Prostate gland (tissue), 2 donors: ENCODE measurements around the gene UBR2. TPM values are rescaled to one million over a fixed set of nuclear protein-coding genes. Genes with fewer than 3 reads are reported as not detected.

Experiments
- DNase-seq: peaks from one replicate; pipeline ENCODE4 v3.0.0-alpha.2; 2019; ENCODE audit warnings: low spot score
- H3K27ac ChIP-seq, 2 donors: fragments of 200-600 bp; sonication (generic); 2 replicates each; pipeline ENCODE4 v1.5.1; 2017 to 2019
- H3K27me3 ChIP-seq: fragments of 200-600 bp; sonication (generic); replicated peaks from 2 replicates; pipeline ENCODE4 v1.5.1; 2019; ENCODE audit not compliant: insufficient read depth
- H3K36me3 ChIP-seq, 2 donors: fragments of 200-600 bp; sonication (generic); 1 replicate in 1 of 2; 2 replicates in 1 of 2; pipeline versions ENCODE4 v1.5.1 to v1.8.1; 2017 to 2019
- H3K4me1 ChIP-seq: fragments of 200-600 bp; sonication (generic); replicated peaks from 2 replicates; pipeline ENCODE4 v1.5.1; 2019
- H3K4me3 ChIP-seq, 2 donors: fragments of 200-600 bp; sonication (generic); 2 replicates each; pipeline ENCODE4 v1.5.1; 2017 to 2019
- H3K9me3 ChIP-seq: fragments of 200-600 bp; sonication (generic); 2 replicates; pipeline ENCODE4 v1.5.1; 2017
- CTCF ChIP-seq, 4 experiments: fragments of 200-600 bp in 2 of 4; fragments of 450-650 bp in 2 of 4; sonication (generic) in 2 of 4; IDR thresholded peaks; 1 replicate in 3 of 4; 2 replicates in 1 of 4; pipeline ENCODE4 v1.5.1; 2016 to 2019; ENCODE audit warnings: antibody characterized with exemption in 4 of 4, mild to moderate bottlenecking in 2 of 4, moderate library complexity in 2 of 4
- POLR2A ChIP-seq: fragments of 450-650 bp; IDR thresholded peaks from one replicate; pipeline ENCODE4 v1.6.1; 2016; ENCODE audit warnings: antibody characterized with exemption, mild to moderate bottlenecking
- POLR2AphosphoS5 ChIP-seq: sonication (generic); formaldehyde crosslinking; IDR thresholded peaks from one replicate; pipeline ENCODE4 v1.6.1; 2017; ENCODE audit warnings: antibody characterized with exemption
- WGBS: methylation state at CpG from one replicate; pipeline ENCODE4 v1.1.5; 2018; 5-methylcytosine and 5-hydroxymethylcytosine counted together
- intact Hi-C: fragments of 100-400 bp; cut with DNase I; formaldehyde crosslinking; loops from one replicate; pipeline ENCODE4 v1.14.2; 2022
- total RNA-seq, 2 donors: library from RNA; depleted of rRNA; stranded (reverse); fragments of >200 nt; gene quantifications; one replicate each; pipeline ENCODE4 v1.1.0, GENCODE V29; 2016

Gene UBR2
- total RNA-seq, 2 donors from 2014 or later: 24.2 to 25.6 TPM

DNA sequence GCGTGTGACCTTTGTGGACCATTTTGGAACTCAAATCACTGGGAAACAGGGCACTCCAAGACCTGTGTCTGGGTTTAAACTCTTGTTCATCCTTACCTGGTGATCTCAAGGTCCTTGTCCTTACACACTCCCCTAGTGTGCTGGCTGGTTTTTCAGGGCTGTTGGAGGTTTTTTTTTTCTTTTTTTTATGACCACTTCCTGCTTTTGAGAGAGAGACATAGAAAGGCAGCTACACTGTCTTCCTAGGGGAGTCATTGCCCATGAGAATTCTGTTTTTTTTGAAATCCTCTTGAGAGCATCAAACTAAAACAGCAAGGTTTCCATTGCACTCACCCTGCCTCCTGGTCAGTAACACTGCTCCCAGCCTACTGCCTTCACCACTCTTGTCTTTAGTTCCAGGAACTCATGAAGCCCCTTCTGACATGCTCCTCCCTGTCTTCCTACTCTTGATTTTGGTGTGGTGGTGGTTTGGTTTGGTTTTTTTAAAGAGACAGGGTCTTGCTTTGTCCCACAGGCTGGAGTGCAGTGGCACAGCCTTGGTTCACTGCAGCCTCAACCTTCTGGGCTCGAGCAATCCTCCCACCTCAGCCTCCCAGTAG is 130.0 kb downstream of the UBR2 start:
- no peak for DNase-seq
- Histone ChIP-seq H3K9me3 (no peaks in the 10 kb centered on the region), H3K36me3 (peaks cover 2 to 7% of the 10 kb centered on the region in 2 donors), H3K4me3 (no peak overlapping the region), H3K4me1 (no peaks in the 10 kb centered on the region), H3K27me3 (no peaks in the 10 kb centered on the region), H3K27ac (peak overlapping the region in 1 of 2 donors; percentile 33)
- intact Hi-C loops: no loop called here
- TF ChIP-seq CTCF (IDR thresholded peaks at IDR 0.05): no peak
- TF ChIP-seq POLR2AphosphoS5: no peak
- TF ChIP-seq POLR2A: no peak
- 94% methylated on average over 2 of the region's 2 CpGs for WGBS

DNA sequence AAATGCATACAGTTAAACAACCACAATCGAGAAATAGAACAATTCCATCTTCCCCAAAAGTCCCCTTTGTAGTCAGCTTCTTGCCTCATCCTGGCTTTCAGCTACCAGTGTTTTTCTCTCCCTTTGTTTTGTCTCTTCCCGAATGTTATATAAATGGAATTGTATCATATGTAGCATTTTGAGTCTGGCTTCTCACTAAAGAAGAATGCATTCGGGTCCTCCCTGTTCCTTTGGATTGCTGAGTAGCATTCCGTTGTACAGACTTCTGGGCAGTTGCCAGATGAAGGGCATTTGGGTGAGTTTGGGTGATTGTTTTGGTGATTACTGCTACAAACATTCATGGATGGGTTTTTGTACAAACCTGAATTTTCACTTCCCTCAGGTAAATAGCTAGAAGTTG is 130.8 kb downstream of the UBR2 start:
- Histone ChIP-seq H3K4me3 (no peak overlapping the region), H3K27me3 (no peaks in the 10 kb centered on the region), H3K4me1 (no peaks in the 10 kb centered on the region), H3K36me3 (peaks cover 0 to 3% of the 10 kb centered on the region in 2 donors), H3K27ac (no peak overlapping the region), H3K9me3 (no peaks in the 10 kb centered on the region)
- intact Hi-C loops: no loop called here
- WGBS: 50% methylated on average over 4 of the region's 4 CpGs
- TF ChIP-seq POLR2AphosphoS5 (no peak), CTCF (IDR thresholded peaks at IDR 0.05) (no peak), POLR2A (no peak)
- DNase-seq: no peak

DNA sequence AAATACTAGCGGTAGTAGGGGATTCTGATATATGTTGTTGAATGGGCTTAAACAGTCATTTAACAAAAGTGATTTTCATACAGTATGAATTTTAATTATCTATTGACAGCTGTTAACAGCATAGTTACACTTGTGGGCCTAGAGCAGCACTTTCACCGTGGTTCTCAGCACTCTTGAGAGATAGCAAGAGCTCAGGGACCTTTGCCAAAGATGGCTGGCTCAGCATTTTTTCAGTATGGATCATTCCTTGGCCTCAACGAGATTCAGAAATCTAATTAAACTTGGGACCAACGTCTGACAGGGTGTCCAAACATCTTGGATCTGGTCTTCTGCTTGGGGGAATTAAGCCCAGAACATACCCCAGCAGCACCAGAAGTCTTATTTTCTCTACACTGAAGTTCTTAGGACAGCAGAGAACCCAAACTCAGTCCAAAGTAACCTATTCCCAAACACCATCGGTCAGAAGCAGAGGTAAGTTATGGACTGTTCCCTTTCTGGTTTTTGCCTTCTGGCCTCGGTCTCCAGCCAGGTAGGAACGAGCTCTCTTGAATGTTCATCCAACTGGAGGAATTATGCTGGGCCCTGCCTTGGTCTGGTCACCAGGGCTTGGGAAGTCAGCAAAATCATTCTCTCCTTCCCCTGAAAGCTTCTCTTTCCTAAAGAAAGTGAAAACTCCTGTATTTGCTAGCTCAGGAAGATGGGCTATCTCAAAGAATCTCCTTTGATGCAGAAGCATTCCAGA is 132.9 kb downstream of the UBR2 start:
- no peak for DNase-seq
- WGBS: 60% methylated on average over 7 of the region's 7 CpGs
- Histone ChIP-seq H3K9me3 (no peaks in the 10 kb centered on the region), H3K27me3 (no peaks in the 10 kb centered on the region), H3K36me3 (no peaks in the 10 kb centered on the region), H3K4me3 (no peak overlapping the region), H3K4me1 (no peaks in the 10 kb centered on the region), H3K27ac (no peak overlapping the region)
- intact Hi-C loops: no loop called here
- no peak for TF ChIP-seq CTCF (IDR thresholded peaks at IDR 0.05)
- TF ChIP-seq POLR2A: no peak
- TF ChIP-seq POLR2AphosphoS5: no peak

DNA sequence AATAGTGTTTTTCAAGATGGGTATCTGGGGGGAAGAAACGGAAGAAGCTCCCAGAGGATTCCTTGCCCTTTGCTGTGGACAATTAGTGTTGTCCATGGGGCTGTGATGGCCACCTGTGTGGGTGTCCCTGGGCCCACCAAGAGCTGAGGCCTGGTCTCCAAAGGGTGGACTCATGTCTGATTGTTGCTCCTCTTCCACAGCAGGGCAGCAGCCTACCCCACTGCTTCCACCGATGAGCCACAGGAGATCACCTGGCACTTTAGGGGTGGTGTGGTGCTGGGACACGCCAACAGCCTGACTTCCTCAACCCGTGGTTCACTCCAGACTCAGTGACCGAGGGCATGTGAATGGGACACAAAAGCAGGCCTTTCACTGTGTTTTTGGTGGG is 133.4 kb downstream of the UBR2 start:
- Histone ChIP-seq H3K4me3 (no peak overlapping the region), H3K36me3 (no peaks in the 10 kb centered on the region), H3K4me1 (no peaks in the 10 kb centered on the region), H3K27ac (no peak overlapping the region), H3K27me3 (no peaks in the 10 kb centered on the region), H3K9me3 (no peaks in the 10 kb centered on the region)
- 89% methylated on average over 5 of the region's 5 CpGs for WGBS
- no peak for DNase-seq
- intact Hi-C loops: no loop called here
- no peak for TF ChIP-seq POLR2AphosphoS5
- no peak for TF ChIP-seq POLR2A
- no peak for TF ChIP-seq CTCF (IDR thresholded peaks at IDR 0.05)

GRCh38 chr6:42698217-42698616 is 134.4 kb downstream of the UBR2 start:
- WGBS: 78% methylated on average over 13 of the region's 13 CpGs
- Histone ChIP-seq H3K27ac (no peak overlapping the region), H3K4me3 (no peak overlapping the region), H3K4me1 (no peaks in the 10 kb centered on the region), H3K36me3 (no peaks in the 10 kb centered on the region), H3K9me3 (no peaks in the 10 kb centered on the region), H3K27me3 (no peaks in the 10 kb centered on the region)
- intact Hi-C loops: no loop called here
- no peak for DNase-seq
- TF ChIP-seq POLR2A: no peak
- no peak for TF ChIP-seq CTCF (IDR thresholded peaks at IDR 0.05)
- no peak for TF ChIP-seq POLR2AphosphoS5
